Prostate gland (tissue), 2 donors: Measurements from ENCODE around the gene TMC8.

Source experiments
- POLR2AphosphoS5 ChIP-seq: sonication (generic); formaldehyde crosslinking; IDR thresholded peaks from one replicate; pipeline ENCODE4 v1.6.1; 2017; ENCODE audit warnings: antibody characterized with exemption
- TF ChIP-seq, protein P1 (sequence below), 4 experiments: fragments of 200-600 bp in 2 of 4; fragments of 450-650 bp in 2 of 4; sonication (generic) in 2 of 4; IDR thresholded peaks; 1 replicate in 3 of 4; 2 replicates in 1 of 4; pipeline ENCODE4 v1.5.1; 2016 to 2019; ENCODE audit warnings: antibody characterized with exemption in 4 of 4, mild to moderate bottlenecking in 2 of 4, moderate library complexity in 2 of 4

DNA sequence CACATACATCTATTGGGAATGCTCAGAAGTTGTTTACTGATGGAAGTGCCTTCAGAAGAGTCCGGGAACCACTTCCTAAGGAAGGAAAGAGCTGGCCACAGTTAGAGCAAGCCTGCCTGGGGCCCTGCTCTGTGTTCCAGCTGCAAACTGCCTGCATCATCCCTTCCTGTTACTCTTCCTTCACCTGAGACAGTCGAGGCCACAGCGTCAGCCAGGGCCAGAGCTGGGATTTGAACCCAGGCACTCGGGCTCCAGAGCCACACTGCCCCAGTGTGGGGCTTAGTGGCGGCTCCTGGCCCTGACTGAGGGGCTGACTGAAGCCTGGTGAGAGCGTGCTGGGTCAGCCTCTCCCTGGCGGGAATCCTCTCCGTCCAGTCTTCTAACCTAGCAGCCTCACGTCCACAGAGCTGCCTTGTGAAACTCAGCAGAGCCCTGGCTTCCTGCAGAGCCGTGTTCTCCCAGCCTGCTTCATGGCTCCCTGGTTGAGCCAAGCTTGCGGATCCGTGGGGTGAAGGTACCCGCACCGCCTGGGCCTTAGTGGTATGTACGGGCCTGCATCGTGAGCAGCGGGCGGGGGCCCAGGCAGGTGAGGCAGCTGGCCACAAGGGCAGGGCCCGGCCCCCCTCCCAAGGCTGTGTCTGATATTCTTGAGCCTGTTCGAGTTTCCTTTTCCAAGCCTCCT is 11.0 kb downstream of the TMC8 start:
- TF ChIP-seq, protein P1, sequence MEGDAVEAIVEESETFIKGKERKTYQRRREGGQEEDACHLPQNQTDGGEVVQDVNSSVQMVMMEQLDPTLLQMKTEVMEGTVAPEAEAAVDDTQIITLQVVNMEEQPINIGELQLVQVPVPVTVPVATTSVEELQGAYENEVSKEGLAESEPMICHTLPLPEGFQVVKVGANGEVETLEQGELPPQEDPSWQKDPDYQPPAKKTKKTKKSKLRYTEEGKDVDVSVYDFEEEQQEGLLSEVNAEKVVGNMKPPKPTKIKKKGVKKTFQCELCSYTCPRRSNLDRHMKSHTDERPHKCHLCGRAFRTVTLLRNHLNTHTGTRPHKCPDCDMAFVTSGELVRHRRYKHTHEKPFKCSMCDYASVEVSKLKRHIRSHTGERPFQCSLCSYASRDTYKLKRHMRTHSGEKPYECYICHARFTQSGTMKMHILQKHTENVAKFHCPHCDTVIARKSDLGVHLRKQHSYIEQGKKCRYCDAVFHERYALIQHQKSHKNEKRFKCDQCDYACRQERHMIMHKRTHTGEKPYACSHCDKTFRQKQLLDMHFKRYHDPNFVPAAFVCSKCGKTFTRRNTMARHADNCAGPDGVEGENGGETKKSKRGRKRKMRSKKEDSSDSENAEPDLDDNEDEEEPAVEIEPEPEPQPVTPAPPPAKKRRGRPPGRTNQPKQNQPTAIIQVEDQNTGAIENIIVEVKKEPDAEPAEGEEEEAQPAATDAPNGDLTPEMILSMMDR (IDR thresholded peaks at IDR 0.05): no peak
- no peak for TF ChIP-seq POLR2AphosphoS5
